ENCODE measurements around the gene DTYMK.

DNA sequence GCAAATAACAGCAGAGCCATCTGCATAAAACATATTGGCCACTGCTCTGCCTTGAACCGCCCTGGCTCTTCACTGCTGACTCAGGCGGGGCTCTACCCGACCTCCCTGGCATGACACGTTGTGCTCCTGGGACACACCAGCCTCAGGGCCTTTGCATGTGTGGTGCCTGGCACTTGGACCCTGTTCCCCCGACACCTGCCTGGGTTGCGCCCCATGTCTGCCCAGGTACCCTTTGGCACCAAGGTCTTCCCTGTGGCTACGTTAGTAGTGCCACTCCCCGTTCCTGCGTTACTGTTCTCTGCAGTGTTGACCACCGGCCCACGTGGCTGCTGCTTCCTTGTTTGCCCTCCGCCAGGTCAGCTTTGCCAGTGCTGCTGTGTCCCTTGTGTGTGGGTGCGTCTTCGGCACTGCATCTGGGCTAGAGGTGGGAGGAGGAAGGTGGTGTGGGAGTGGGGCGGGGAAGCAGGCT is 28.8 kb downstream of the DTYMK start:
- no peak for TF ChIP-seq ISL1 (CRISPR knock-in tag; IDR thresholded peaks at IDR 0.05)
- no peak for TF ChIP-seq ARNTL (CRISPR knock-in tag; IDR thresholded peaks at IDR 0.05; ENCODE audit: borderline replicate concordance, low read depth)
- TF ChIP-seq, protein P1, sequence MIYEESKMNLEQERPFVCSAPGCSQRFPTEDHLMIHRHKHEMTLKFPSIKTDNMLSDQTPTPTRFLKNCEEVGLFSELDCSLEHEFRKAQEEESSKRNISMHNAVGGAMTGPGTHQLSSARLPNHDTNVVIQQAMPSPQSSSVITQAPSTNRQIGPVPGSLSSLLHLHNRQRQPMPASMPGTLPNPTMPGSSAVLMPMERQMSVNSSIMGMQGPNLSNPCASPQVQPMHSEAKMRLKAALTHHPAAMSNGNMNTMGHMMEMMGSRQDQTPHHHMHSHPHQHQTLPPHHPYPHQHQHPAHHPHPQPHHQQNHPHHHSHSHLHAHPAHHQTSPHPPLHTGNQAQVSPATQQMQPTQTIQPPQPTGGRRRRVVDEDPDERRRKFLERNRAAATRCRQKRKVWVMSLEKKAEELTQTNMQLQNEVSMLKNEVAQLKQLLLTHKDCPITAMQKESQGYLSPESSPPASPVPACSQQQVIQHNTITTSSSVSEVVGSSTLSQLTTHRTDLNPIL (CRISPR knock-in tag; IDR thresholded peaks at IDR 0.05; ENCODE audit: low read depth), result no peak
- TF ChIP-seq, protein P2, sequence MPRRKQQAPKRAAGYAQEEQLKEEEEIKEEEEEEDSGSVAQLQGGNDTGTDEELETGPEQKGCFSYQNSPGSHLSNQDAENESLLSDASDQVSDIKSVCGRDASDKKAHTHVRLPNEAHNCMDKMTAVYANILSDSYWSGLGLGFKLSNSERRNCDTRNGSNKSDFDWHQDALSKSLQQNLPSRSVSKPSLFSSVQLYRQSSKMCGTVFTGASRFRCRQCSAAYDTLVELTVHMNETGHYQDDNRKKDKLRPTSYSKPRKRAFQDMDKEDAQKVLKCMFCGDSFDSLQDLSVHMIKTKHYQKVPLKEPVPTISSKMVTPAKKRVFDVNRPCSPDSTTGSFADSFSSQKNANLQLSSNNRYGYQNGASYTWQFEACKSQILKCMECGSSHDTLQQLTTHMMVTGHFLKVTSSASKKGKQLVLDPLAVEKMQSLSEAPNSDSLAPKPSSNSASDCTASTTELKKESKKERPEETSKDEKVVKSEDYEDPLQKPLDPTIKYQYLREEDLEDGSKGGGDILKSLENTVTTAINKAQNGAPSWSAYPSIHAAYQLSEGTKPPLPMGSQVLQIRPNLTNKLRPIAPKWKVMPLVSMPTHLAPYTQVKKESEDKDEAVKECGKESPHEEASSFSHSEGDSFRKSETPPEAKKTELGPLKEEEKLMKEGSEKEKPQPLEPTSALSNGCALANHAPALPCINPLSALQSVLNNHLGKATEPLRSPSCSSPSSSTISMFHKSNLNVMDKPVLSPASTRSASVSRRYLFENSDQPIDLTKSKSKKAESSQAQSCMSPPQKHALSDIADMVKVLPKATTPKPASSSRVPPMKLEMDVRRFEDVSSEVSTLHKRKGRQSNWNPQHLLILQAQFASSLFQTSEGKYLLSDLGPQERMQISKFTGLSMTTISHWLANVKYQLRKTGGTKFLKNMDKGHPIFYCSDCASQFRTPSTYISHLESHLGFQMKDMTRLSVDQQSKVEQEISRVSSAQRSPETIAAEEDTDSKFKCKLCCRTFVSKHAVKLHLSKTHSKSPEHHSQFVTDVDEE (CRISPR knock-in tag; IDR thresholded peaks at IDR 0.05), result no peak
- no peak for TF ChIP-seq CSDC2 (CRISPR knock-in tag; IDR thresholded peaks at IDR 0.05)
- TF ChIP-seq ZC3H10 (CRISPR knock-in tag; IDR thresholded peaks at IDR 0.05), result no peak
- TF ChIP-seq BACH2 (CRISPR knock-in tag; IDR thresholded peaks at IDR 0.05; ENCODE audit: borderline replicate concordance), result no peak
- TF ChIP-seq ZNF565 (CRISPR knock-in tag; conservative IDR thresholded peaks at IDR 0.05; ENCODE audit: low read depth), result no peak
- TF ChIP-seq, protein P3, sequence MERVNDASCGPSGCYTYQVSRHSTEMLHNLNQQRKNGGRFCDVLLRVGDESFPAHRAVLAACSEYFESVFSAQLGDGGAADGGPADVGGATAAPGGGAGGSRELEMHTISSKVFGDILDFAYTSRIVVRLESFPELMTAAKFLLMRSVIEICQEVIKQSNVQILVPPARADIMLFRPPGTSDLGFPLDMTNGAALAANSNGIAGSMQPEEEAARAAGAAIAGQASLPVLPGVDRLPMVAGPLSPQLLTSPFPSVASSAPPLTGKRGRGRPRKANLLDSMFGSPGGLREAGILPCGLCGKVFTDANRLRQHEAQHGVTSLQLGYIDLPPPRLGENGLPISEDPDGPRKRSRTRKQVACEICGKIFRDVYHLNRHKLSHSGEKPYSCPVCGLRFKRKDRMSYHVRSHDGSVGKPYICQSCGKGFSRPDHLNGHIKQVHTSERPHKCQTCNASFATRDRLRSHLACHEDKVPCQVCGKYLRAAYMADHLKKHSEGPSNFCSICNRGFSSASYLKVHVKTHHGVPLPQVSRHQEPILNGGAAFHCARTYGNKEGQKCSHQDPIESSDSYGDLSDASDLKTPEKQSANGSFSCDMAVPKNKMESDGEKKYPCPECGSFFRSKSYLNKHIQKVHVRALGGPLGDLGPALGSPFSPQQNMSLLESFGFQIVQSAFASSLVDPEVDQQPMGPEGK (CRISPR knock-in tag; IDR thresholded peaks at IDR 0.05; ENCODE audit: borderline replicate concordance), result no peak
- no peak for TF ChIP-seq RARB (CRISPR knock-in tag; IDR thresholded peaks at IDR 0.05)
- no peak for TF ChIP-seq PPARA (CRISPR knock-in tag; IDR thresholded peaks at IDR 0.05; ENCODE audit: borderline replicate concordance)
